AG09319 (cell line): Measurements from ENCODE around the gene ST14.
"Not testable (repeated sequence)": the region's sequence is repeated elsewhere in the genome, so short reads cannot be mapped to it uniquely, and the experiment has no call there.

ENCODE experiments used
- DNase-seq: peaks from one replicate; pipeline ENCODE4 v3.0.0-alpha.2; 2010; ENCODE audit warnings: low read depth; ENCODE audit errors: extremely low read depth
- CTCF ChIP-seq: IDR thresholded peaks from 2 replicates; pipeline ENCODE4 v1.5.1; 2011; ENCODE audit warnings: low read depth, mild to moderate bottlenecking, inconsistent platforms, low read length, moderate library complexity

ST14 gene

GRCh38 chr11:130190371-130190881 is 30.8 kb downstream of the ST14 start:
- no peak for DNase-seq
- TF ChIP-seq CTCF = no peak

- no peak for TF ChIP-seq CTCF
- no peak for DNase-seq
Measured at GRCh38 chr11:130191896-130192295, 32.3 kb downstream of the ST14 start.

- no peak for DNase-seq
- TF ChIP-seq CTCF = no peak
Measured at GRCh38 chr11:130192845-130193267, 33.3 kb downstream of the ST14 start.

GRCh38 chr11:130193551-130193950 is 34.0 kb downstream of the ST14 start:
- DNase-seq = not testable (repeated sequence)

GRCh38 chr11:130194241-130195023 is 34.9 kb downstream of the ST14 start:
- TF ChIP-seq CTCF = no peak

GRCh38 chr11:130197386-130198035 is 37.9 kb downstream of the ST14 start:
- no peak for TF ChIP-seq CTCF
- DNase-seq = no peak

More at GRCh38 chr11:130194241-130195023, 34.9 kb downstream of the ST14 start:
- no peak for DNase-seq

GRCh38 chr11:130198292-130198691 is 38.7 kb downstream of the ST14 start:
- no peak for DNase-seq
- TF ChIP-seq CTCF = no peak
